Calu3 (cell line): Measurements from ENCODE around the gene PPP3CA. TPM values are rescaled to one million over a fixed set of nuclear protein-coding genes. Genes with fewer than 3 reads are reported as not detected.

Experiments used
- BruUV-seq: library from RNA; stranded (reverse); fragments of 400-500 nt; replicated peaks from 2 replicates; lab custom pipeline; 2021; lab: Mats Ljungman, UMichigan
- CTCF ChIA-PET: fragments of 300-600 bp; sonication (Branson Sonifier 250); formaldehyde crosslinking; loops from one replicate; lab custom pipeline; 2022; ENCODE audit warnings: antibody characterized with exemption; lab: Charles Lee
- DNase-seq: peaks from one replicate; pipeline ENCODE4 v3.0.0; 2022
- H3K27ac Mint-ChIP-seq: one replicate; pipeline ENCODE4 v1.8.0; 2022; ENCODE audit warnings: mixed read lengths; ENCODE audit not compliant: unreplicated experiment
- H3K27me3 Mint-ChIP-seq: one replicate; pipeline ENCODE4 v1.8.0; 2022; ENCODE audit warnings: mixed read lengths; ENCODE audit not compliant: unreplicated experiment
- H3K36me3 Mint-ChIP-seq: one replicate; pipeline ENCODE4 v1.8.0; 2022; ENCODE audit warnings: mild to moderate bottlenecking, moderate library complexity, mixed read lengths; ENCODE audit not compliant: insufficient read depth, unreplicated experiment
- H3K4me1 Mint-ChIP-seq: one replicate; pipeline ENCODE4 v1.8.0; 2022; ENCODE audit warnings: mild to moderate bottlenecking, low read depth, mixed read lengths; ENCODE audit not compliant: unreplicated experiment
- H3K4me3 Mint-ChIP-seq: one replicate; pipeline ENCODE4 v1.8.0; 2022; ENCODE audit warnings: mild to moderate bottlenecking, low read depth, moderate library complexity, mixed read lengths; ENCODE audit not compliant: unreplicated experiment
- H3K9me3 Mint-ChIP-seq: one replicate; pipeline ENCODE4 v1.8.0; 2022; ENCODE audit warnings: low read depth, mixed read lengths; ENCODE audit not compliant: unreplicated experiment
- CTCF ChIP-seq: fragments of 200-600 bp; IDR thresholded peaks from one replicate; pipeline ENCODE4 v1.8.0; 2022; ENCODE audit warnings: antibody characterized with exemption; ENCODE audit not compliant: unreplicated experiment
- intact Hi-C: fragments of 100-400 bp; cut with micrococcal nuclease; formaldehyde crosslinking; loops from one replicate; pipeline ENCODE4 v1.10.0; 2022; ENCODE audit not compliant: unreplicated experiment
- total RNA-seq: library from RNA; stranded (reverse); gene quantifications from 2 replicates; pipeline ENCODE4 v1.2.3, GENCODE V29; 2022

Gene PPP3CA
- total RNA-seq, 1 experiment from 2014 or later: 33.7 TPM

- H3K9me3 Mint-ChIP-seq: no peaks in the 10 kb centered on the region
- intact Hi-C loops: no loop called here
- BruUV-seq: no TSS peak
These were observed 281.3 kb downstream of the PPP3CA start for GRCh38 chr4:101065935-101066485.

GRCh38 chr4:101065346-101065745, 282.0 kb downstream of the PPP3CA start:
- H3K27ac Mint-ChIP-seq: no peak overlapping the region
- BruUV-seq: no TSS peak
- no peaks in the 10 kb centered on the region for H3K4me1 Mint-ChIP-seq
- H3K9me3 Mint-ChIP-seq: no peaks in the 10 kb centered on the region
- TF ChIP-seq CTCF: no peak
- no peak overlapping the region for H3K4me3 Mint-ChIP-seq
- H3K27me3 Mint-ChIP-seq: no peaks in the 10 kb centered on the region
- intact Hi-C loops: no loop called here
- no peaks in the 10 kb centered on the region for H3K36me3 Mint-ChIP-seq
- no peak for DNase-seq
- CTCF ChIA-PET: interaction anchor here (0.6 kb wide), 1 partner anchor 24 kb away, joined by 4 read pairs; no protein-coding TSS in a partner anchor

More at GRCh38 chr4:101065935-101066485, 281.3 kb downstream of the PPP3CA start:
- Mint-ChIP-seq H3K27me3 (no peaks in the 10 kb centered on the region), H3K4me3 (no peak overlapping the region), H3K27ac (no peak overlapping the region), H3K36me3 (no peaks in the 10 kb centered on the region), H3K4me1 (no peaks in the 10 kb centered on the region)
- TF ChIP-seq CTCF: no peak
- DNase-seq: no peak
- CTCF ChIA-PET: no interaction called here

GRCh38 chr4:101064541-101065180, 282.7 kb downstream of the PPP3CA start:
- Mint-ChIP-seq H3K36me3 (no peaks in the 10 kb centered on the region), H3K27ac (no peak overlapping the region), H3K9me3 (no peaks in the 10 kb centered on the region), H3K27me3 (no peaks in the 10 kb centered on the region), H3K4me3 (no peak overlapping the region), H3K4me1 (no peaks in the 10 kb centered on the region)
- TF ChIP-seq CTCF: no peak
- BruUV-seq: no TSS peak
- intact Hi-C loops: no loop called here
- CTCF ChIA-PET: interaction anchor here (0.6 kb wide), 1 partner anchor 23 kb away, joined by 4 read pairs; no protein-coding TSS in a partner anchor
- no peak for DNase-seq

GRCh38 chr4:101055392-101055791, 291.9 kb downstream of the PPP3CA start:
- Mint-ChIP-seq H3K27me3 (no peaks in the 10 kb centered on the region), H3K4me3 (no peak overlapping the region), H3K4me1 (no peaks in the 10 kb centered on the region), H3K36me3 (no peaks in the 10 kb centered on the region), H3K9me3 (no peaks in the 10 kb centered on the region), H3K27ac (no peak overlapping the region)
- CTCF ChIA-PET: no interaction called here
- DNase-seq: no peak
- TF ChIP-seq CTCF: no peak
- intact Hi-C loops: no loop called here
- no TSS peak for BruUV-seq
